ENCODE results near the gene CCDC116. TPM values are rescaled to one million over a fixed set of nuclear protein-coding genes. Genes with fewer than 3 reads are reported as not detected.

CCDC116 gene
- total and polyA plus RNA-seq, 2 experiments from 2014 or later, result 0.14 TPM; not detected in 1

DNA sequence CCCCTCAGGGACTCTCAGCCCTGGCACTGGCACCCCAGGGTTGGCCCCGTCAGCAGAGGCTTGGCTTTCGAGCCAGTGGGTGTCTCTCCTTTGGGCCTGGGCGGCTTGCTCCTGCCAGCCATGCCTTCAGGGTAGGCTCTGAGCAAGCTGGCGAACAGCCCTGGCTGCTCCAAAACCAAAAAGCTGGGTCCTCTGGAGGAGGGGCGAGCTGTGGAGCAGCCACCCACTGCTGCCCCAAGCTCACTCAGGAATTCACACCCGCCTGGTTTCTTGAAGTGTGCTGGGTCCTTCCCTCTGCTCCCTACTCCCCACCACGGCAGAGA lies 9.0 kb upstream of the CCDC116 start (continued):
- TF ChIP-seq ZNF462 (CRISPR knock-in tag; IDR thresholded peaks at IDR 0.05), result no peak
- no peak for TF ChIP-seq EZH2 (IDR thresholded peaks at IDR 0.05; ENCODE audit: low read depth, unreplicated experiment)

DNA sequence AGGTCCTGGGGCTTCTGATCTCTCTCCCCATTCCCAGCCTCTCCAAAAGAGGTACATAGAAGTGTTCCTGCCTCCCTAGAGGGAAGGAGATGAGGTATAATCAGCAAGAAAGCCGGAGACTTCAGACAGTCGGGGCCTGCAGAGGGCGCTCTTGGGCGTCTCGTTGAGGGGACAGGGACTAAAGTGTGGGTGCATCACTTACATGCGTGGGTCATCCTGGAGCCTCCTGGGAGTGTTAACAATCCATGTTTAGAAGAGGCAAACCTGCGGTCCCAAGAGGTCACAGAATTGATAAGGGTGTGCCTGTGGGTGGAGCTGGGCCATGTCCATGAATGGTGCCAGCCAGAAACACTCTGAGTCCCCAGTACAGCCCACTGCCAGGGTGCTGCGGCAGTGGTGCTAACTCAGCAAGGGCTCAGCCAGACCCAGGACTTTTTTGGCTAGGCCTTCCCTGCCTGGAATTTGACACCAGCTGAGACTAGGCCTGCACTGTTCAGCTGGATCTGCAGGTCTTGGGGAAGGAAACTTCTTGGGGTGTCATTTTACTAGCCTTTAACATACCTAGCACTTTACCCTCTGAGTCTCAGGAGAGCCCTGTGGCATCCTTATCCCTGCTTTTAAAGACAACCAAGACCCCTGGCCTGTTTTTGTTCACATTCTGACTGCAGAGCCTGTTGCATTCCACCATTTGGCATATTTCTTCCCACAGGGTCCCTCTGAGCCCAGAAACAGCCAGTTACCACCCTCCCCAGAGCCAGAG lies 8.3 kb upstream of the CCDC116 start:
- Histone ChIP-seq H3F3A (replicated peaks; ENCODE audit: low read depth) (peaks cover 36% of the 10 kb centered on the region; the same call in 1 of the 2 replicates), H3K4me3 (no peak overlapping the region), H3K27ac (ENCODE audit: low read depth) (0 out of 2 replicates have a peak overlapping the region, but pooled peaks have one; percentile 74), H3K27me3 (ENCODE audit: insufficient read depth) (no peaks in the 10 kb centered on the region), H2AFZ (no peak overlapping the region), H3K36me3 (ENCODE audit: insufficient read depth) (peaks cover 8% of the 10 kb centered on the region), H3K4me1 (ENCODE audit: insufficient read depth) (peaks cover 14% of the 10 kb centered on the region; the same call in 1 of the 2 replicates), H3K79me2 (replicated peaks; ENCODE audit: insufficient read depth) (peaks cover 28% of the 10 kb centered on the region), H4K20me1 (replicated peaks; ENCODE audit: insufficient read depth) (peaks cover 64% of the 10 kb centered on the region), H3K4me2 (0 out of 2 replicates have a peak overlapping the region, but pooled peaks have one; percentile 6), H3K9me2 (ENCODE audit: insufficient read depth) (no peaks in the 10 kb centered on the region)
- Mint-ChIP-seq H3K27me3 (ENCODE audit: insufficient read depth, low read depth, poor library complexity) (peaks cover 28% of the 10 kb centered on the region), H3K4me3 (no peak overlapping the region; the same call in 2 of the 3 replicates), H3K36me3 (ENCODE audit: low read depth) (peaks cover 37% of the 10 kb centered on the region), H3K9me3 (peaks cover 5% of the 10 kb centered on the region; the same call in 2 of the 3 replicates), H3K27ac (peak overlapping the region; percentile 22; the same call in 1 of the 2 replicates), H3K4me1 (peaks cover 30% of the 10 kb centered on the region)
- no peak for TF ChIP-seq ZNF114 (CRISPR knock-in tag; IDR thresholded peaks at IDR 0.05)
- TF ChIP-seq, protein P1, sequence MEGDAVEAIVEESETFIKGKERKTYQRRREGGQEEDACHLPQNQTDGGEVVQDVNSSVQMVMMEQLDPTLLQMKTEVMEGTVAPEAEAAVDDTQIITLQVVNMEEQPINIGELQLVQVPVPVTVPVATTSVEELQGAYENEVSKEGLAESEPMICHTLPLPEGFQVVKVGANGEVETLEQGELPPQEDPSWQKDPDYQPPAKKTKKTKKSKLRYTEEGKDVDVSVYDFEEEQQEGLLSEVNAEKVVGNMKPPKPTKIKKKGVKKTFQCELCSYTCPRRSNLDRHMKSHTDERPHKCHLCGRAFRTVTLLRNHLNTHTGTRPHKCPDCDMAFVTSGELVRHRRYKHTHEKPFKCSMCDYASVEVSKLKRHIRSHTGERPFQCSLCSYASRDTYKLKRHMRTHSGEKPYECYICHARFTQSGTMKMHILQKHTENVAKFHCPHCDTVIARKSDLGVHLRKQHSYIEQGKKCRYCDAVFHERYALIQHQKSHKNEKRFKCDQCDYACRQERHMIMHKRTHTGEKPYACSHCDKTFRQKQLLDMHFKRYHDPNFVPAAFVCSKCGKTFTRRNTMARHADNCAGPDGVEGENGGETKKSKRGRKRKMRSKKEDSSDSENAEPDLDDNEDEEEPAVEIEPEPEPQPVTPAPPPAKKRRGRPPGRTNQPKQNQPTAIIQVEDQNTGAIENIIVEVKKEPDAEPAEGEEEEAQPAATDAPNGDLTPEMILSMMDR (conservative IDR thresholded peaks at IDR 0.05; ENCODE audit: low read depth in 2 of 2), result peak; percentile 79 to 97
- ATAC-seq (peak; percentile 49), DNase-seq (ENCODE audit: low spot score) (peak; percentile 89)

Measured in GM23338 (cell line).